H9 (cell line): ENCODE data around the gene THSD7A. TPM values are rescaled to one million over a fixed set of nuclear protein-coding genes. Genes with fewer than 3 reads are reported as not detected.
"Not testable (repeated sequence)": the region's sequence is repeated elsewhere in the genome, so short reads cannot be mapped to it uniquely, and the experiment has no call there.

Experiments
- DNase-seq: peaks from one replicate; pipeline ENCODE4 v3.0.0-alpha.2; 2017
- H2AFZ ChIP-seq: one replicate; pipeline ENCODE4 v1.6.1; 2013; ENCODE audit warnings: mild to moderate bottlenecking, low read length, control low read depth, moderate library complexity
- H2AK5ac ChIP-seq: 2 replicates; pipeline ENCODE4 v1.6.1; 2013; ENCODE audit warnings: low read length, control low read depth, mixed read lengths; ENCODE audit not compliant: insufficient read length
- H2BK120ac ChIP-seq: one replicate; pipeline ENCODE4 v1.6.1; 2013; ENCODE audit warnings: low read depth, mild to moderate bottlenecking, low read length, control low read depth, inconsistent platforms; ENCODE audit not compliant: poor library complexity, severe bottlenecking
- H2BK12ac ChIP-seq: 2 replicates; pipeline ENCODE4 v1.6.1; 2013; ENCODE audit warnings: low read length, control low read depth, mixed read lengths, low read depth; ENCODE audit not compliant: insufficient read length
- H2BK15ac ChIP-seq: 2 replicates; pipeline ENCODE4 v1.6.1; 2013; ENCODE audit warnings: low read depth, low read length, control low read depth
- H2BK20ac ChIP-seq: one replicate; pipeline ENCODE4 v1.6.1; 2013; ENCODE audit warnings: low read depth, mild to moderate bottlenecking, low read length, control low read depth, inconsistent platforms; ENCODE audit not compliant: poor library complexity, severe bottlenecking
- H2BK5ac ChIP-seq: 2 replicates; pipeline ENCODE4 v1.6.1; 2013; ENCODE audit warnings: low read length, control low read depth, mixed read lengths; ENCODE audit not compliant: insufficient read length
- H3K14ac ChIP-seq: 2 replicates; pipeline ENCODE4 v1.6.1; 2013; ENCODE audit warnings: low read length, control low read depth; ENCODE audit not compliant: insufficient read depth
- H3K18ac ChIP-seq: 2 replicates; pipeline ENCODE4 v1.6.1; 2013; ENCODE audit warnings: low read depth, mild to moderate bottlenecking, mixed read lengths, low read length, control low read depth; ENCODE audit not compliant: insufficient read length
- H3K23ac ChIP-seq: 2 replicates; pipeline ENCODE4 v1.6.1; 2013; ENCODE audit warnings: low read length, control low read depth, mixed read lengths, low read depth; ENCODE audit not compliant: insufficient read length
- H3K23me2 ChIP-seq: 2 replicates; pipeline ENCODE4 v1.6.1; 2013; ENCODE audit warnings: low read depth, mild to moderate bottlenecking, mixed read lengths, low read length, control low read depth; ENCODE audit not compliant: insufficient read length, poor library complexity, severe bottlenecking
- H3K27ac ChIP-seq: 2 replicates; pipeline ENCODE4 v1.5.1; 2013; ENCODE audit warnings: low read length, control low read depth, mixed read lengths, low read depth; ENCODE audit not compliant: insufficient read length
- H3K27me3 ChIP-seq: 2 replicates; pipeline ENCODE4 v1.6.1; 2013; ENCODE audit warnings: low read length, control low read depth, inconsistent platforms; ENCODE audit not compliant: insufficient read depth
- H3K4ac ChIP-seq: 2 replicates; pipeline ENCODE4 v1.6.1; 2013; ENCODE audit warnings: low read depth, mild to moderate bottlenecking, control low read depth, inconsistent platforms, low read length, moderate library complexity
- H3K4me1 ChIP-seq: 2 replicates; pipeline ENCODE4 v1.6.1; 2013; ENCODE audit warnings: low read length, control low read depth, inconsistent platforms; ENCODE audit not compliant: insufficient read depth
- H3K4me2 ChIP-seq: 2 replicates; pipeline ENCODE4 v1.6.1; 2013; ENCODE audit warnings: low read length, control low read depth, mixed read lengths; ENCODE audit not compliant: insufficient read length, insufficient read depth
- H3K56ac ChIP-seq: 2 replicates; pipeline ENCODE4 v1.6.1; 2013; ENCODE audit warnings: low read depth, mild to moderate bottlenecking, mixed read lengths, low read length, control low read depth; ENCODE audit not compliant: insufficient read length
- H3K79me1 ChIP-seq: 2 replicates; pipeline ENCODE4 v1.6.1; 2013; ENCODE audit warnings: low read depth, mild to moderate bottlenecking, moderate library complexity, low read length, control low read depth, inconsistent platforms; ENCODE audit not compliant: insufficient read depth, poor library complexity, severe bottlenecking
- H3K79me2 ChIP-seq: 2 replicates; pipeline ENCODE4 v1.6.1; 2013; ENCODE audit warnings: low read length, control low read depth, inconsistent platforms; ENCODE audit not compliant: insufficient read depth
- H3K9ac ChIP-seq: 2 replicates; pipeline ENCODE4 v1.6.1; 2013; ENCODE audit warnings: low read length, control low read depth, mixed read lengths; ENCODE audit not compliant: insufficient read length; ENCODE audit errors: extremely low read depth
- H3K9me3 ChIP-seq: one replicate; pipeline ENCODE4 v1.6.1; 2013; ENCODE audit warnings: low read depth, low read length, inconsistent platforms; ENCODE audit not compliant: control insufficient read depth
- H3T11ph ChIP-seq: one replicate; pipeline ENCODE4 v1.6.1; 2013; ENCODE audit warnings: mild to moderate bottlenecking, low read length, control low read depth, inconsistent platforms
- H4K20me1 ChIP-seq: one replicate; pipeline ENCODE4 v1.6.1; 2013; ENCODE audit not compliant: control insufficient read depth, insufficient read length, insufficient read depth
- H4K5ac ChIP-seq: 2 replicates; pipeline ENCODE4 v1.6.1; 2013; ENCODE audit warnings: low read depth, mild to moderate bottlenecking, mixed read lengths, low read length, control low read depth; ENCODE audit not compliant: insufficient read length
- H4K8ac ChIP-seq: replicated peaks from 2 replicates; pipeline ENCODE4 v1.6.1; 2013; ENCODE audit warnings: low read length, control low read depth, mixed read lengths, low read depth; ENCODE audit not compliant: insufficient read length
- H4K91ac ChIP-seq: 2 replicates; pipeline ENCODE4 v1.6.1; 2013; ENCODE audit warnings: low read depth, mild to moderate bottlenecking, moderate library complexity, mixed read lengths, low read length, control low read depth; ENCODE audit not compliant: insufficient read length
- H3K27ac Mint-ChIP-seq, 3 experiments: 2 replicates in 2 of 3; 3 replicates in 1 of 3; pipeline ENCODE4 v1.8.0; 2020 to 2021; ENCODE audit warnings: mixed read lengths in 3 of 3, mild to moderate bottlenecking in 1 of 3, moderate library complexity in 1 of 3
- H3K27me3 Mint-ChIP-seq: 2 replicates; pipeline ENCODE4 v1.8.0; 2021; ENCODE audit warnings: low read depth, mild to moderate bottlenecking, moderate library complexity, mixed read lengths
- H3K36me3 Mint-ChIP-seq, 3 experiments: 2 replicates in 2 of 3; 3 replicates in 1 of 3; pipeline ENCODE4 v1.8.0; 2020 to 2021; ENCODE audit warnings: low read depth in 3 of 3, mixed read lengths in 3 of 3; ENCODE audit not compliant: insufficient read depth in 1 of 3
- H3K4me1 Mint-ChIP-seq, 2 experiments: 2 replicates each; pipeline ENCODE4 v1.8.0; 2020; ENCODE audit warnings: mixed read lengths in 2 of 2
- H3K4me3 Mint-ChIP-seq, 2 experiments: 2 replicates in 1 of 2; 3 replicates in 1 of 2; pipeline ENCODE4 v1.8.0; 2020 to 2021; ENCODE audit warnings: mild to moderate bottlenecking in 2 of 2, mixed read lengths in 2 of 2, moderate library complexity in 1 of 2
- H3K9me3 Mint-ChIP-seq, 2 experiments: 2 replicates in 1 of 2; 3 replicates in 1 of 2; pipeline ENCODE4 v1.8.0; 2020; ENCODE audit warnings: mild to moderate bottlenecking in 2 of 2, mixed read lengths in 2 of 2, moderate library complexity in 1 of 2
- CTCF ChIP-seq: fragments of 200-600 bp; sonication (generic); conservative IDR thresholded peaks from 3 replicates; pipeline ENCODE4 v1.8.0; 2021; ENCODE audit warnings: antibody characterized with exemption, mild to moderate bottlenecking
- WGBS: extraction: QIAGEN DNeasy Blood & Tissue Kit; methylation state at CpG from one replicate; pipeline ENCODE4 v1.1.7; 2013; ENCODE audit warnings: missing lambda C conversion rate, low lambda C conversion rate, mixed read lengths; ENCODE audit not compliant: insufficient read length; ENCODE audit errors: extremely low coverage; 5-methylcytosine and 5-hydroxymethylcytosine counted together
- total RNA-seq: library from RNA; stranded (reverse); gene quantifications from 2 replicates; pipeline ENCODE4 v1.2.1, GENCODE V29; 2021

The THSD7A gene
- total RNA-seq, 1 experiment from 2014 or later = 0.42 TPM

- H3K23ac ChIP-seq = no peak overlapping the region
- Mint-ChIP-seq H3K27me3 (no peaks in the 10 kb centered on the region), H3K27ac (no peak overlapping the region), H3K36me3 (no peaks in the 10 kb centered on the region), H3K9me3 (no peaks in the 10 kb centered on the region), H3K4me1 (no peaks in the 10 kb centered on the region), H3K4me3 (no peak overlapping the region)
- no peak overlapping the region for H2AFZ ChIP-seq
- H4K20me1 ChIP-seq = no peaks in the 10 kb centered on the region
- H4K5ac ChIP-seq = no peak overlapping the region
- H3K79me1 ChIP-seq = no peaks in the 10 kb centered on the region
- no peak overlapping the region for H2BK20ac ChIP-seq
- H3K9me3 ChIP-seq = no peaks in the 10 kb centered on the region
- no peak overlapping the region for H3K4me2 ChIP-seq
- H3K79me2 ChIP-seq = no peaks in the 10 kb centered on the region
- no peak overlapping the region for H3K14ac ChIP-seq
- H4K8ac ChIP-seq = no peak overlapping the region
- H2BK12ac ChIP-seq = no peak overlapping the region
- H2BK5ac ChIP-seq = no peak overlapping the region
- no peak overlapping the region for H3T11ph ChIP-seq
- no peaks in the 10 kb centered on the region for H3K23me2 ChIP-seq
- no peak overlapping the region for H3K27ac ChIP-seq
- no peak overlapping the region for H2AK5ac ChIP-seq
- no peaks in the 10 kb centered on the region for H3K4me1 ChIP-seq
- H2BK120ac ChIP-seq = no peak overlapping the region
- no peak for DNase-seq
- TF ChIP-seq CTCF = no peak
- WGBS = no CpG with 5 or more reads among the region's 4 CpGs
- no peak overlapping the region for H3K56ac ChIP-seq
- no peak overlapping the region for H3K4ac ChIP-seq
- no peak overlapping the region for H3K9ac ChIP-seq
- no peak overlapping the region for H3K18ac ChIP-seq
- H2BK15ac ChIP-seq = no peak overlapping the region
- H4K91ac ChIP-seq = no peak overlapping the region
- H3K27me3 ChIP-seq = no peaks in the 10 kb centered on the region
These were observed 384.9 kb downstream of the THSD7A start for GRCh38 chr7:11447106-11447505.

GRCh38 chr7:11443934-11444333, 388.1 kb downstream of the THSD7A start:
- H3K56ac ChIP-seq, H4K8ac ChIP-seq, H2BK20ac ChIP-seq, H3K4me2 ChIP-seq, H3K27ac Mint-ChIP-seq, H3K79me2 ChIP-seq, H4K91ac ChIP-seq, H3K9me3 Mint-ChIP-seq, H4K5ac ChIP-seq, H3K9me3 ChIP-seq, H3K4me3 Mint-ChIP-seq, H3K9ac ChIP-seq, H3K27me3 Mint-ChIP-seq, H3K23me2 ChIP-seq, H3K14ac ChIP-seq, H3K36me3 Mint-ChIP-seq, DNase-seq, H2BK120ac ChIP-seq, H3K4me1 Mint-ChIP-seq, H2BK12ac ChIP-seq, H3K18ac ChIP-seq, H3K23ac ChIP-seq, H3T11ph ChIP-seq, H2AFZ ChIP-seq, H3K27me3 ChIP-seq, H3K4me1 ChIP-seq, H3K4ac ChIP-seq, H3K79me1 ChIP-seq, H2AK5ac ChIP-seq, H3K27ac ChIP-seq, H2BK15ac ChIP-seq, H4K20me1 ChIP-seq, H2BK5ac ChIP-seq: not testable (repeated sequence)
- no CpG with 5 or more reads among the region's 4 CpGs for WGBS
